ENCODE data around the gene ESYT3.
"Not testable (repeated sequence)": the region's sequence is repeated elsewhere in the genome, so short reads cannot be mapped to it uniquely, and the experiment has no call there.

- TF ChIP-seq, protein P1, sequence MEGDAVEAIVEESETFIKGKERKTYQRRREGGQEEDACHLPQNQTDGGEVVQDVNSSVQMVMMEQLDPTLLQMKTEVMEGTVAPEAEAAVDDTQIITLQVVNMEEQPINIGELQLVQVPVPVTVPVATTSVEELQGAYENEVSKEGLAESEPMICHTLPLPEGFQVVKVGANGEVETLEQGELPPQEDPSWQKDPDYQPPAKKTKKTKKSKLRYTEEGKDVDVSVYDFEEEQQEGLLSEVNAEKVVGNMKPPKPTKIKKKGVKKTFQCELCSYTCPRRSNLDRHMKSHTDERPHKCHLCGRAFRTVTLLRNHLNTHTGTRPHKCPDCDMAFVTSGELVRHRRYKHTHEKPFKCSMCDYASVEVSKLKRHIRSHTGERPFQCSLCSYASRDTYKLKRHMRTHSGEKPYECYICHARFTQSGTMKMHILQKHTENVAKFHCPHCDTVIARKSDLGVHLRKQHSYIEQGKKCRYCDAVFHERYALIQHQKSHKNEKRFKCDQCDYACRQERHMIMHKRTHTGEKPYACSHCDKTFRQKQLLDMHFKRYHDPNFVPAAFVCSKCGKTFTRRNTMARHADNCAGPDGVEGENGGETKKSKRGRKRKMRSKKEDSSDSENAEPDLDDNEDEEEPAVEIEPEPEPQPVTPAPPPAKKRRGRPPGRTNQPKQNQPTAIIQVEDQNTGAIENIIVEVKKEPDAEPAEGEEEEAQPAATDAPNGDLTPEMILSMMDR (IDR thresholded peaks at IDR 0.05): not testable (repeated sequence)
- TF ChIP-seq POLR2A, EP300 (IDR thresholded peaks at IDR 0.05): not testable (repeated sequence)
Observed at GRCh38 chr3:138484672-138485071, 50.3 kb downstream of the ESYT3 start.
